GM10248 (cell line): ENCODE results near the gene ZNF691.

ENCODE experiments used
- CTCF ChIA-PET: fragments of 300-600 bp; sonication (Branson Sonifier 250); formaldehyde crosslinking; extraction: SDS; loops from one replicate; lab custom pipeline; 2021; ENCODE audit warnings: antibody characterized with exemption; lab: Yijun Ruan, JAX
- POLR2A ChIA-PET: fragments of 350-650 bp; sonication (Branson Sonifier 250); formaldehyde crosslinking; extraction: SDS; loops from one replicate; lab custom pipeline; 2020; ENCODE audit warnings: antibody characterized with exemption; lab: Yijun Ruan, JAX
- DNase-seq: peaks from one replicate; pipeline ENCODE4 v3.0.0; 2012; ENCODE audit errors: extremely low spot score
- TF ChIP-seq, protein P1 (sequence below): IDR thresholded peaks from 2 replicates; pipeline ENCODE4 v1.5.1; 2012; ENCODE audit warnings: mild to moderate bottlenecking, low read depth; ENCODE audit errors: extremely low read depth, missing control alignments, control extremely low read depth

The ZNF691 gene, protein sequence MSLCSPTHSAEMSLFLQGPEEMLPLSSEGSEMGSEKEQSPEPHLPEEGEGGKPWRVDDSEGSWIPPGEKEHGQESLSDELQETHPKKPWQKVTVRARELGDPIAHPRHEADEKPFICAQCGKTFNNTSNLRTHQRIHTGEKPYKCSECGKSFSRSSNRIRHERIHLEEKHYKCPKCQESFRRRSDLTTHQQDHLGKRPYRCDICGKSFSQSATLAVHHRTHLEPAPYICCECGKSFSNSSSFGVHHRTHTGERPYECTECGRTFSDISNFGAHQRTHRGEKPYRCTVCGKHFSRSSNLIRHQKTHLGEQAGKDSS

GRCh38 chr1:42846257-42847110 lies at the start of gene ZNF691:
Gene ZNF691, plus strand, starts transcription at chr1:42846613. Its CDS starts 3,046 bp downstream, at chr1:42849659.
- peak; percentile 96 for DNase-seq
- CTCF ChIA-PET = interaction anchor here (0.7 to 3.3 kb wide), 21 partner anchors 8 to 268 kb away, joined by 3 to 26 read pairs (median 4); partner anchors contain the start of genes C1orf50, ERMAP, P3H1 and SVBP

GRCh38 chr1:42797414-42797813 lies 49.0 kb upstream of the ZNF691 start:
- CTCF ChIA-PET = interaction anchor here (0.8 to 1.2 kb wide), 3 partner anchors 17 to 276 kb away, joined by 3 read pairs; no protein-coding TSS in a partner anchor
- POLR2A ChIA-PET = no interaction called here
- TF ChIP-seq, protein P1, sequence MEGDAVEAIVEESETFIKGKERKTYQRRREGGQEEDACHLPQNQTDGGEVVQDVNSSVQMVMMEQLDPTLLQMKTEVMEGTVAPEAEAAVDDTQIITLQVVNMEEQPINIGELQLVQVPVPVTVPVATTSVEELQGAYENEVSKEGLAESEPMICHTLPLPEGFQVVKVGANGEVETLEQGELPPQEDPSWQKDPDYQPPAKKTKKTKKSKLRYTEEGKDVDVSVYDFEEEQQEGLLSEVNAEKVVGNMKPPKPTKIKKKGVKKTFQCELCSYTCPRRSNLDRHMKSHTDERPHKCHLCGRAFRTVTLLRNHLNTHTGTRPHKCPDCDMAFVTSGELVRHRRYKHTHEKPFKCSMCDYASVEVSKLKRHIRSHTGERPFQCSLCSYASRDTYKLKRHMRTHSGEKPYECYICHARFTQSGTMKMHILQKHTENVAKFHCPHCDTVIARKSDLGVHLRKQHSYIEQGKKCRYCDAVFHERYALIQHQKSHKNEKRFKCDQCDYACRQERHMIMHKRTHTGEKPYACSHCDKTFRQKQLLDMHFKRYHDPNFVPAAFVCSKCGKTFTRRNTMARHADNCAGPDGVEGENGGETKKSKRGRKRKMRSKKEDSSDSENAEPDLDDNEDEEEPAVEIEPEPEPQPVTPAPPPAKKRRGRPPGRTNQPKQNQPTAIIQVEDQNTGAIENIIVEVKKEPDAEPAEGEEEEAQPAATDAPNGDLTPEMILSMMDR = no peak
- DNase-seq = no peak

More at GRCh38 chr1:42846257-42847110, at the start of gene ZNF691:
- POLR2A ChIA-PET = interaction anchor here (0.5 to 1.1 kb wide), 7 partner anchors 71 to 1265 kb away, joined by 3 to 7 read pairs (median 3); partner anchors contain the start of genes C1orf50, KDM4A and P3H1
- TF ChIP-seq, protein P1 = peak; percentile 42

DNA sequence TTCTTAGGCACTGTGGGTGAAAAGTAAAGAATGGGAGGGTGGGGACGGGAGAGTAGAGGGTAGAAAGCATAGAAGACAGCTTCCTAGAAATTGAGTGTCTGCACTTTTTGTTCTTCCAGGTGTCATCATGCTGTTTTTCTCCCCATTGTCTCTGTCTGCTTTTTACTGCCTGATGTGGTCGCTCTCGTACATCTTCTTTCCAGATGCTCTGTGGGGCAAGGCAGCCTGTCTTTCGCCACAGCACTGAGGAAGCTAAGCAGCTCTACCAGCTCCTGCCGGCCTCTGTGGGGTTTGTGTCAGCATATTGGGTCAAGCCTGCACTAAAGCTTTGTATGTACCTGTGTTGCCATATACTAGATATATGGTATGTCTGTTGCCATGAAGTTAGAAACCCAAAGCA lies 48.4 kb upstream of the ZNF691 start:
- no peak for DNase-seq
- CTCF ChIA-PET = interaction anchor here (0.8 to 1.2 kb wide), 3 partner anchors 18 to 276 kb away, joined by 3 read pairs; no protein-coding TSS in a partner anchor
- POLR2A ChIA-PET = no interaction called here
- TF ChIP-seq, protein P1 = no peak

- ChIA-PET POLR2A (no interaction called here), CTCF (interaction anchor here (1.0 to 1.3 kb wide), 2 partner anchors 14 to 18 kb away, joined by 3 read pairs; partner anchors contain the start of gene ERMAP)
- DNase-seq = no peak
- TF ChIP-seq, protein P1 = no peak
Observed at GRCh38 chr1:42801832-42802473, 44.5 kb upstream of the ZNF691 start.

GRCh38 chr1:42806171-42806570 lies 40.2 kb upstream of the ZNF691 start:
- no peak for DNase-seq
- TF ChIP-seq, protein P1 = no peak
- POLR2A ChIA-PET = no interaction called here
- CTCF ChIA-PET = interaction anchor here (1.0 to 1.2 kb wide), 3 partner anchors 26 to 28 kb away, joined by 3 to 4 read pairs (median 3); no protein-coding TSS in a partner anchor

GRCh38 chr1:42806593-42806992 lies 39.8 kb upstream of the ZNF691 start:
- DNase-seq = no peak
- ChIA-PET CTCF (interaction anchor here (1.0 to 1.2 kb wide), 2 partner anchors 26 to 29 kb away, joined by 3 to 4 read pairs; no protein-coding TSS in a partner anchor), POLR2A (no interaction called here)
- TF ChIP-seq, protein P1 = no peak
